Measurements from ENCODE around the gene SPHK2. TPM values are rescaled to one million over a fixed set of nuclear protein-coding genes. Genes with fewer than 3 reads are reported as not detected.
"Not testable (repeated sequence)": the region's sequence is repeated elsewhere in the genome, so short reads cannot be mapped to it uniquely, and the experiment has no call there.

The SPHK2 gene
- total RNA-seq, 1 donor from 2014 or later: 146 TPM

- Mint-ChIP-seq H3K9me3 (ENCODE audit: unreplicated experiment) (peaks cover 2% of the 10 kb centered on the region), H3K4me1 (ENCODE audit: low read depth, unreplicated experiment) (no peaks in the 10 kb centered on the region), H3K27me3 (ENCODE audit: unreplicated experiment) (no peaks in the 10 kb centered on the region), H3K4me3 (ENCODE audit: unreplicated experiment) (no peak overlapping the region), H3K27ac (ENCODE audit: unreplicated experiment) (no peak overlapping the region), H3K36me3 (ENCODE audit: unreplicated experiment) (no peaks in the 10 kb centered on the region)
- TF ChIP-seq, protein P1, sequence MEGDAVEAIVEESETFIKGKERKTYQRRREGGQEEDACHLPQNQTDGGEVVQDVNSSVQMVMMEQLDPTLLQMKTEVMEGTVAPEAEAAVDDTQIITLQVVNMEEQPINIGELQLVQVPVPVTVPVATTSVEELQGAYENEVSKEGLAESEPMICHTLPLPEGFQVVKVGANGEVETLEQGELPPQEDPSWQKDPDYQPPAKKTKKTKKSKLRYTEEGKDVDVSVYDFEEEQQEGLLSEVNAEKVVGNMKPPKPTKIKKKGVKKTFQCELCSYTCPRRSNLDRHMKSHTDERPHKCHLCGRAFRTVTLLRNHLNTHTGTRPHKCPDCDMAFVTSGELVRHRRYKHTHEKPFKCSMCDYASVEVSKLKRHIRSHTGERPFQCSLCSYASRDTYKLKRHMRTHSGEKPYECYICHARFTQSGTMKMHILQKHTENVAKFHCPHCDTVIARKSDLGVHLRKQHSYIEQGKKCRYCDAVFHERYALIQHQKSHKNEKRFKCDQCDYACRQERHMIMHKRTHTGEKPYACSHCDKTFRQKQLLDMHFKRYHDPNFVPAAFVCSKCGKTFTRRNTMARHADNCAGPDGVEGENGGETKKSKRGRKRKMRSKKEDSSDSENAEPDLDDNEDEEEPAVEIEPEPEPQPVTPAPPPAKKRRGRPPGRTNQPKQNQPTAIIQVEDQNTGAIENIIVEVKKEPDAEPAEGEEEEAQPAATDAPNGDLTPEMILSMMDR (IDR thresholded peaks at IDR 0.05; ENCODE audit: partially characterized antibody, unreplicated experiment): no peak
- DNase-seq: no peak
Measured at GRCh38 chr19:48575931-48576622, 43.2 kb upstream of the SPHK2 start.

DNA sequence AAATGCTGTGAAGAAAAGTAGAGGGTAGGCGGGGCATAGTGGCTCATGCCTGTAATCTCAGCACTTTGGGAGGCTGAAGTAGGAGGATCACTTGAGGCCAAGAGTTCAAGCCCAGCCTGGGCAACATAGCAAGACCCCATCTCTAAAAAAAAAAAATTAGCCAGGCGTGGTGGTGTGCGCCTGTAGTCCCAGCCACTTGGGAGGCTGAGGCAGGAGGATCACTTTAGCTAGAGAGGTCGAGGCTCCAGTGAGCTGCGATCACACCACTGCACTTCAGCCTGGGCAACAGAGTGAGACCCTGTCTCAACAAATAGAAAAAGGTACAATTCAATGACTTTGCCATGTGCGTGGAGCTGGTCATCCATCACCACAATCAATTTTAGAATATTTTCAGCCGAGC lies 41.4 kb upstream of the SPHK2 start:
- not testable (repeated sequence) for H3K4me1 Mint-ChIP-seq (ENCODE audit: low read depth, unreplicated experiment); DNase-seq; H3K36me3 Mint-ChIP-seq (ENCODE audit: unreplicated experiment); H3K27me3 Mint-ChIP-seq (ENCODE audit: unreplicated experiment); H3K9me3 Mint-ChIP-seq (ENCODE audit: unreplicated experiment); H3K27ac Mint-ChIP-seq (ENCODE audit: unreplicated experiment); H3K4me3 Mint-ChIP-seq (ENCODE audit: unreplicated experiment)

DNA sequence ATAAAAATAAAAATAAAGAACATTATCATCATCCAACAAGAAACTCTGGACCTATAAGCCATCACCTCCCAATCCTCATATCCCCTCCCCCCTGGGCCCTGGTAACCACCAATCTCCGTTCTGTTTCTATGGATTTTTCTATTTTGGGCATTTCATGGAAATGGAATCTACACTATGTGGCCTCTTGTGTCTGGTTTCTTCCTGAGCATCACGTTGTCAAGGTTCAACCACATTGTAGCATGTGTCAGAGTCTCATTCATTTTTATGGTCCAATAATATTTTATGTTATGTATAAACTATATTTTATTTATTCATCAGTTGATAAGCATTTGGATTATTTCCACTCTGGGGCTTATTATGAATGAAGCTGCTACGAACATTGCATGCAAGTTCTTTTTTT lies 40.4 kb upstream of the SPHK2 start:
- no peaks in the 10 kb centered on the region for H3K27me3 Mint-ChIP-seq (ENCODE audit: unreplicated experiment)
- H3K9me3 Mint-ChIP-seq (ENCODE audit: unreplicated experiment): peaks cover 2% of the 10 kb centered on the region
- DNase-seq: no peak
- H3K4me1 Mint-ChIP-seq (ENCODE audit: low read depth, unreplicated experiment): no peaks in the 10 kb centered on the region
- no peak overlapping the region for H3K4me3 Mint-ChIP-seq (ENCODE audit: unreplicated experiment)
- no peak overlapping the region for H3K27ac Mint-ChIP-seq (ENCODE audit: unreplicated experiment)
- H3K36me3 Mint-ChIP-seq (ENCODE audit: unreplicated experiment): no peaks in the 10 kb centered on the region
- TF ChIP-seq, protein P1 (IDR thresholded peaks at IDR 0.05; ENCODE audit: partially characterized antibody, unreplicated experiment): no peak

- Mint-ChIP-seq H3K4me1 (ENCODE audit: low read depth, unreplicated experiment) (no peaks in the 10 kb centered on the region), H3K27me3 (ENCODE audit: unreplicated experiment) (no peaks in the 10 kb centered on the region), H3K9me3 (ENCODE audit: unreplicated experiment) (peaks cover 2% of the 10 kb centered on the region), H3K27ac (ENCODE audit: unreplicated experiment) (no peak overlapping the region), H3K36me3 (ENCODE audit: unreplicated experiment) (no peaks in the 10 kb centered on the region), H3K4me3 (ENCODE audit: unreplicated experiment) (no peak overlapping the region)
- TF ChIP-seq, protein P1 (IDR thresholded peaks at IDR 0.05; ENCODE audit: partially characterized antibody, unreplicated experiment): no peak
- DNase-seq: no peak
Measured at GRCh38 chr19:48582168-48582567, 37.1 kb upstream of the SPHK2 start.

- H3K4me3 Mint-ChIP-seq (ENCODE audit: unreplicated experiment): no peak overlapping the region
- H3K4me1 Mint-ChIP-seq (ENCODE audit: low read depth, unreplicated experiment): no peaks in the 10 kb centered on the region
- peaks cover 3% of the 10 kb centered on the region for H3K27me3 Mint-ChIP-seq (ENCODE audit: unreplicated experiment)
- no peak for DNase-seq
- TF ChIP-seq, protein P1 (IDR thresholded peaks at IDR 0.05; ENCODE audit: partially characterized antibody, unreplicated experiment): no peak
- no peaks in the 10 kb centered on the region for H3K36me3 Mint-ChIP-seq (ENCODE audit: unreplicated experiment)
- peaks cover 3% of the 10 kb centered on the region for H3K9me3 Mint-ChIP-seq (ENCODE audit: unreplicated experiment)
- no peak overlapping the region for H3K27ac Mint-ChIP-seq (ENCODE audit: unreplicated experiment)
Measured at GRCh38 chr19:48587387-48587786, 31.9 kb upstream of the SPHK2 start.
